IPS-20b (cell line): ENCODE results near the gene ZNF76.

Experiments
- H3K27ac ChIP-seq: one replicate; pipeline ENCODE4 v1.5.1; 2013; ENCODE audit warnings: low read length
- H3K27me3 ChIP-seq: 2 replicates; pipeline ENCODE4 v1.6.1; 2013; ENCODE audit warnings: mild to moderate bottlenecking, low read length, inconsistent platforms; ENCODE audit not compliant: insufficient read depth
- H3K36me3 ChIP-seq: 2 replicates; pipeline ENCODE4 v1.6.1; 2013; ENCODE audit warnings: low read depth, mild to moderate bottlenecking, inconsistent platforms, low read length, moderate library complexity; ENCODE audit not compliant: insufficient read depth
- H3K4me1 ChIP-seq: 2 replicates; pipeline ENCODE4 v1.6.1; 2013; ENCODE audit warnings: mild to moderate bottlenecking, control low read depth, inconsistent platforms, low read length, moderate library complexity; ENCODE audit not compliant: insufficient read depth
- H3K4me3 ChIP-seq: 2 replicates; pipeline ENCODE4 v1.5.1; 2013; ENCODE audit warnings: mild to moderate bottlenecking, low read length, inconsistent platforms
- H3K9ac ChIP-seq: 2 replicates; pipeline ENCODE4 v1.6.1; 2013; ENCODE audit warnings: low read depth, mild to moderate bottlenecking, inconsistent platforms, low read length, moderate library complexity
- H3K9me3 ChIP-seq: 2 replicates; pipeline ENCODE4 v1.6.1; 2013; ENCODE audit warnings: mild to moderate bottlenecking, low read depth, low read length, inconsistent platforms; ENCODE audit not compliant: insufficient read depth

Gene ZNF76

GRCh38 chr6:35219683-35220326, 39.7 kb upstream of the ZNF76 start:
- H3K4me3 ChIP-seq = no peak overlapping the region
- no peak overlapping the region for H3K9ac ChIP-seq
- H3K9me3 ChIP-seq = no peaks in the 10 kb centered on the region
- H3K36me3 ChIP-seq = no peaks in the 10 kb centered on the region
- peaks cover 35% of the 10 kb centered on the region for H3K4me1 ChIP-seq
- no peak overlapping the region for H3K27ac ChIP-seq
- H3K27me3 ChIP-seq = peaks cover 91% of the 10 kb centered on the region

GRCh38 chr6:35220711-35221110, 38.8 kb upstream of the ZNF76 start:
- Histone ChIP-seq H3K36me3 (no peaks in the 10 kb centered on the region), H3K27me3 (peaks cover 87% of the 10 kb centered on the region), H3K9me3 (no peaks in the 10 kb centered on the region), H3K4me3 (no peak overlapping the region), H3K4me1 (peaks cover 26% of the 10 kb centered on the region), H3K27ac (no peak overlapping the region), H3K9ac (no peak overlapping the region)

GRCh38 chr6:35223396-35223795, 36.1 kb upstream of the ZNF76 start:
- no peak overlapping the region for H3K9ac ChIP-seq
- H3K4me3 ChIP-seq = no peak overlapping the region
- H3K27me3 ChIP-seq = peaks cover 72% of the 10 kb centered on the region
- no peak overlapping the region for H3K27ac ChIP-seq
- H3K4me1 ChIP-seq = peaks cover under 1% of the 10 kb centered on the region; the same call in 1 of the 2 replicates
- no peaks in the 10 kb centered on the region for H3K9me3 ChIP-seq
- H3K36me3 ChIP-seq = no peaks in the 10 kb centered on the region

GRCh38 chr6:35224720-35225119, 34.8 kb upstream of the ZNF76 start:
- Histone ChIP-seq H3K4me3 (no peak overlapping the region), H3K4me1 (no peaks in the 10 kb centered on the region), H3K9ac (no peak overlapping the region), H3K27ac (no peak overlapping the region), H3K27me3 (peaks cover 59% of the 10 kb centered on the region), H3K36me3 (no peaks in the 10 kb centered on the region), H3K9me3 (no peaks in the 10 kb centered on the region)

DNA sequence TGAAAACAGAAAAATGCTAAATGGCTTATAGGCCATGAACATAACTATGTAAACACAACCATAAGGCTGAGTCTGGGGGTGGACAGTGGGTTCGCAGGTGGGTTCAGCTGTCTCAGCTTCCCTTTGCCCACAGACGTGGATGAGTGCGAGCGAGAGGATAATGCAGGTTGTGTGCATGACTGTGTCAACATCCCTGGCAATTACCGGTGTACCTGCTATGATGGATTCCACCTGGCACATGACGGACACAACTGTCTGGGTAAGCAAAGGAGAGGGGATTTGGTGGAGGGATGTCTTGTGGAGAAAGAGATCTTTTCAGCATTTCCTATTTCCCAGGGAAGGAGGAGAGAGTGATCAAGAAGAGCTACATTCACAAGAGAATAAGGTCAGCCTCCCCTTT, 31.1 kb upstream of the ZNF76 start:
- Histone ChIP-seq H3K27me3 (peaks cover 21% of the 10 kb centered on the region), H3K36me3 (no peaks in the 10 kb centered on the region), H3K4me1 (no peaks in the 10 kb centered on the region), H3K9me3 (no peaks in the 10 kb centered on the region), H3K4me3 (no peak overlapping the region), H3K9ac (no peak overlapping the region), H3K27ac (no peak overlapping the region)

DNA sequence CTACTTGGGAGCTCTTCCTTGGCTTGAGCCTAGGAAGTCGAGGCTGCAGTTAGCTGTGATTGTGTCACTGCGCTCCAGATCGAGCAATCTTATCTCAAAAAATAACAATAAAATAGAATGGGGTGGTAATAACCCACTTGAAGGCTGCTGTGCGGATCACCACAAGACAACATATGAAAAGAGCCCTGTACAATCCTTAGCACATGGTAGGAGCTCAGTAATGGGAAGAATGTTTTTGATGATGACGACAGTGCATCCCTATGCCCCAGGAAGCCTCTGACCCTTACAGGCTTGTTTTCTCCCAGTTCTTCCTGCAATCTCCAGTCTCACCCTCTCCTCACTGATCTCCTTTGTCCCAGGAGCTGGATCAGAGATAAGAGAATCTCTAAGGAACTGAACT, 30.2 kb upstream of the ZNF76 start:
- Histone ChIP-seq H3K9me3 (no peaks in the 10 kb centered on the region), H3K4me1 (no peaks in the 10 kb centered on the region), H3K27me3 (peaks cover 15% of the 10 kb centered on the region; the same call in 1 of the 2 replicates), H3K27ac (no peak overlapping the region), H3K9ac (no peak overlapping the region), H3K36me3 (no peaks in the 10 kb centered on the region), H3K4me3 (no peak overlapping the region)

DNA sequence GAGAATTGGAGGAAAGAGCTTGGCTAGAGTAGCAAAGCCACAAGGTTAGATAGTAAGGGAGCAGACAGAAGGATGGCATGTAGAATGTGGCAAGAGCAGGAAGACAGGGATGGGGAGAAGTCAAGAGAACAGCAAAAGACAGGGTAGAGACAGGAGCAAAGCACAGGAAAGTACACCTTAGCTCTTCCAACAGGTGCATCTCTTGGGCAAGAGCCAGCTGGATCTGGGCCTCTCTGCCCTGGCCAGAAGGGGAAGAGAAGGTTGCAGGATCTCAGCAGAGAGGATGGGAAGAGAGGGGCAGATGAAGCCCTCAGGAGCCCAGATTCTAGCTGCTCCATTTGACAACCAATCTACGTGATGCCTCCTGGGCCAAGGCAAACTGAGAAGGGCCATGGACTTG, 29.0 kb upstream of the ZNF76 start:
- H3K4me3 ChIP-seq = no peak overlapping the region
- no peak overlapping the region for H3K9ac ChIP-seq
- no peak overlapping the region for H3K27ac ChIP-seq

DNA sequence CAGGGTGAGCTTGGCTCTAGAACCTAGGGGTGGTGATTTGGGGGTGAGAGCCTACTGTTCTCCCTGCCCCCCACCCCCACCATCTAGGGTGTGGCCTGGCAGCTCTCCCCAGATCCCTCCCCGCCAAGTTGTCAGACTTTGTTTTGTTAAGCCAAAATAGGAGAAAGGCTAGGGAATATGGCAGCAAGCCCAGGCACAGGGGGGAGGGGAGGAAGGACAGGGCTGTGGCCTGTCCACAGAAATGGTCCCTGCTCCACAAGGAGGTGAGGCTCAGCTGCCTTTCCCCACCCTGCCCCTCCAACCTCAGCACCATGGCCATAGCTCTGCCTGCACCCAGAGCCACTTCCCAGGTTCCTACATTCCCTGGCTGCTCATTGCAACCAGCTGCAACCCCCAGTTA, 28.6 kb upstream of the ZNF76 start:
- H3K27ac ChIP-seq = no peak overlapping the region
- no peak overlapping the region for H3K4me3 ChIP-seq
- no peak overlapping the region for H3K9ac ChIP-seq
- no peaks in the 10 kb centered on the region for H3K4me1 ChIP-seq
- peaks cover 9% of the 10 kb centered on the region; the same call in 1 of the 2 replicates for H3K27me3 ChIP-seq
- H3K9me3 ChIP-seq = peaks cover 5% of the 10 kb centered on the region; the same call in 1 of the 2 replicates
- H3K36me3 ChIP-seq = no peaks in the 10 kb centered on the region

More for the DNA sequence above, 29.0 kb upstream of the ZNF76 start:
- H3K36me3 ChIP-seq = no peaks in the 10 kb centered on the region
- H3K4me1 ChIP-seq = no peaks in the 10 kb centered on the region
- H3K9me3 ChIP-seq = peaks cover 5% of the 10 kb centered on the region; the same call in 1 of the 2 replicates
- H3K27me3 ChIP-seq = peaks cover 10% of the 10 kb centered on the region; the same call in 1 of the 2 replicates

DNA sequence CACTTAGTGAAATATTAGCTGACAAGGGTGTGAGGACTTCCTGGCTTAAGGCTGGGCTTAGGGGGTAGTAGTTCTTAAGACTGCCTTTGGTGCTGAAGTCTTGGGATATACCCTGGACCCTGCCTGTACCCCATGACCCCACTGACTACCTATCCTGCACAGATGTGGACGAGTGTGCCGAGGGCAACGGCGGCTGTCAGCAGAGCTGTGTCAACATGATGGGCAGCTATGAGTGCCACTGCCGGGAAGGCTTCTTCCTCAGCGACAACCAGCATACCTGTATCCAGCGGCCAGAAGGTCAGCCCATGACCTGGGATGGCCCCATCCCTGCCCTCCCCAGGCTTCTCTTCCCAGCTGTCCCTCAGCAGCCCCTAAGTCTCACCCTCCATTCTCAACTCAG, 28.0 kb upstream of the ZNF76 start:
- H3K4me3 ChIP-seq = no peak overlapping the region
- peaks cover 5% of the 10 kb centered on the region; the same call in 1 of the 2 replicates for H3K9me3 ChIP-seq
- H3K4me1 ChIP-seq = no peaks in the 10 kb centered on the region
- peaks cover 8% of the 10 kb centered on the region; the same call in 1 of the 2 replicates for H3K27me3 ChIP-seq
- no peak overlapping the region for H3K27ac ChIP-seq
- H3K9ac ChIP-seq = no peak overlapping the region
- H3K36me3 ChIP-seq = no peaks in the 10 kb centered on the region

DNA sequence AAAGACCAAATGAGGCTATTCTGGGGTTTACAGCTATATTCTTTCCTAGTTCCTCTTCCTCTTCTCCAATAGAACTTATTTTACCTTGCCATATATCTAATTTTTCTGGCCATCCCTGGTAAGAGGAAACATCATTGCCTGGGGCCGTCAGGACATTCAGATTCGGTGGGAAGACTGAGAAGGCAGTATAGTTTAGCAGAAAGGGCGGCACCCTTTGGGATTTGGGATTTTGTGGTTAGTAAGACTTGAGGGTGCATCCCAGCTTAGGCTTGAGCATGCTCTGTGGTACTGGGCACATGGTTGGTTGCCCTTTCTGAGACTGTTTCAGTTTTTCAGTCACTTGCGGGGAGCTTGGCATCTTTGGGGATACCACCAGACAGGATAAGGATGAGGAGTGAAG, 24.6 kb upstream of the ZNF76 start:
- H3K9me3 ChIP-seq = peaks cover 5% of the 10 kb centered on the region; the same call in 1 of the 2 replicates
- H3K9ac ChIP-seq = no peak overlapping the region
- H3K27me3 ChIP-seq = peaks cover 32% of the 10 kb centered on the region
- H3K4me1 ChIP-seq = peaks cover 16% of the 10 kb centered on the region
- peaks cover under 1% of the 10 kb centered on the region; the same call in 1 of the 2 replicates for H3K36me3 ChIP-seq
- no peak overlapping the region for H3K27ac ChIP-seq
- H3K4me3 ChIP-seq = no peak overlapping the region

- Histone ChIP-seq H3K9me3 (peaks cover 5% of the 10 kb centered on the region; the same call in 1 of the 2 replicates), H3K27me3 (peaks cover 40% of the 10 kb centered on the region), H3K4me3 (no peak overlapping the region), H3K4me1 (peaks cover 16% of the 10 kb centered on the region), H3K27ac (no peak overlapping the region), H3K9ac (no peak overlapping the region), H3K36me3 (peaks cover 4% of the 10 kb centered on the region; the same call in 1 of the 2 replicates)
These were observed 23.3 kb upstream of the ZNF76 start for GRCh38 chr6:35236223-35236622.

GRCh38 chr6:35237476-35237875, 22.1 kb upstream of the ZNF76 start:
- H3K27ac ChIP-seq = no peak overlapping the region
- H3K36me3 ChIP-seq = peaks cover 4% of the 10 kb centered on the region; the same call in 1 of the 2 replicates
- peaks cover 23% of the 10 kb centered on the region for H3K4me1 ChIP-seq
- H3K27me3 ChIP-seq = peaks cover 40% of the 10 kb centered on the region
- no peak overlapping the region for H3K9ac ChIP-seq
- H3K4me3 ChIP-seq = no peak overlapping the region
- H3K9me3 ChIP-seq = peaks cover 5% of the 10 kb centered on the region; the same call in 1 of the 2 replicates
